Endometrium (tissue), 2 donors: Measurements from ENCODE around the gene OR6X1.
"Not testable (repeated sequence)": the region's sequence is repeated elsewhere in the genome, so short reads cannot be mapped to it uniquely, and the experiment has no call there.

Source experiments
- FAIRE-seq: peaks from 2 replicates; lab custom pipeline; 2012; peaks lifted over from hg19 to GRCh38; lab: Jason Lieb, UNC
- donor health status: control.
- donor health status: control.

Gene OR6X1

GRCh38 chr11:123753110-123753509, 1.2 kb downstream of the OR6X1 start:
- FAIRE-seq = no peak

DNA sequence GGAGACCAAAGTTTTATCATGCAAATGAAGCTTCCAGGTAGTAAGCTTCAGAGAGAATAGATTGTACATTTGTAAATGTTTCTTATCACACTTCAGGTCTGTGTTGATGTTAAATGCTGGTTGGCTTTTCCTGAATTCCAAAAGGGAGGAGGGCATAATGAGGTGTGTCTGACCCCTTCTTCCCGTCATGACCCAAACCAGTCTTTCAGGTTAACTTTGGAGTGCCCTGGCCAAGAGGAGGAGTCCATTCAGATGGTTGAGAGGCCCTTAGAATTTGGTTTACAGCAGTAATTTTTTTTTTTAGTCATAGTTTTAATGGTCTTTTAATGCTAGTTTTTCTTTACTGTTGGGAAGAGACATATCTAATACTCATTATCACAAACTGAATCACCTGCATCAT, 2.5 kb downstream of the OR6X1 start:
- FAIRE-seq = no peak

GRCh38 chr11:123748349-123748748, 6.0 kb downstream of the OR6X1 start:
- not testable (repeated sequence) for FAIRE-seq

DNA sequence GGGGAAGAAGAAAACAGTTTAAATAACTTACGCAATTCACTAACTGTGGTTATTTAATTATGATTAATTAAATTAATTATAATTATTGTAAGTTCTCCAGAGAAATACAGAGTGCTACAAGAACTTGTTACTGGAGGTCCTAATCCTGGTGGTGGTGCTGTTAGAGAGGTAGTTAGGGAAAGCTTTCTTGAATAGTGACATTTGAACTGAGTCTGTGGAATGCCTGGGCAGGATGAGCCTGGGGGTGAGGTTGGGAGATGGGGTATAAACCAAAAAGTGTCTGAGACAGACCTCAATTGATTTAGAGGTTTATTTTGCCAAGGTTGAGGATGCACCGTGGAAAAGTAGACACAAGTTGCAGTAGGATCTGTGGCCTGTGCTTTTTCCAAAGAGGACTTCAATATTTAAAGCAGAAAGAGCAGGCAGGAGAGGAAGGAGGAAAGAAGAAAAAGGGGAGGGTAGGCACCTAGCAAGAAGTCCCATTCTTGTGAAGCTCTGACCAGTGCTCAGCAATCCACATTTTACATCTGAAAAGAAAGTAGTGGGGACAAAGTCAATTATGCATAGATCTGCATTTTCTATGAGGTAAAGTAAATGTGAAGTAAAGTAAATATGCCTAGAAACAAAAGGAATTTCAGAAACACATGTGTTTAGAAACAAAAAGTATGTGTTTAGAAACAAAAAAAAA, 8.4 kb downstream of the OR6X1 start:
- no peak for FAIRE-seq

DNA sequence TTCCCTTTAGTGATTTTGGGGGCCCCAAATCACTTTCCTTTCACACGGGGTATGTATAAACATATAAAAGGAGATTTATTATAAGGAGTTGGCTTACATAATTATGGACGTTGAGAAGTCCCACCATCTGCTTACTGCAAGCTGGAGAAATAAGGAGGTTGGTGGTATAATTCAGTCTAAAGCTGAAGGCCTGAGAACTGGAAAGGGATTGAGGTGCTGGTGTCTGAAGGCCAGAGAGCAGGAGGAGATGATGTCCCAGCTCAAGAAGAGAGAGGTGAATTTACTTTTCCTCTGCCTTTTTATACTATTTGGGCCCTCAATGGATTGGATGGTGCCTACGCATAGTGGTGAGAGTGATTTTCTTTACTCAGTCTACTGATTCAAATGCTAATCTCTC, 11.6 kb downstream of the OR6X1 start:
- no peak for FAIRE-seq

GRCh38 chr11:123742031-123742723, 12.1 kb downstream of the OR6X1 start:
- no peak for FAIRE-seq

GRCh38 chr11:123741159-123742030, 12.9 kb downstream of the OR6X1 start, which contains the start of gene ZNF202:
ZNF202 (minus strand) TSS chr11:123741660; CDS start chr11:123730888, 10,772 bp downstream.
- FAIRE-seq = no peak

DNA sequence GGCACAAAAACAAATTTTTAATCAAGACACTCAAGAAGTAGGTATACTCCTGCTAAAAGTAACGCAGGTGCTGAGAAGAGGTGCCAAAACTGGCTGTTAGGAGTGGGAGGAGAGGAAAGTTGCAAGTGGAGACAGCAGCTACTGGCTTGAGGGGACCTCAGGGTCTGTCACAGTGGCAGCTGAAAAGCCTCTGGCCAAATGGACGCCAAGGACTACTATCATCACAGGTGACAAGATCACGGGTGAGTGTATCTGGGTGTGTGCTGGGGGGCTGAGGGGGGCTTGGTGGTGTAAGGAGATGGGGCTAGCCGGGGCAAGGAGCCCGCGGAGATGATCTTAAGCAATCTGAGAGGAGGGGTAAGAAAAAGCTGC, 13.5 kb downstream of the OR6X1 start:
- FAIRE-seq = no peak

- no peak for FAIRE-seq
Observed at GRCh38 chr11:123738374-123738773, 15.9 kb downstream of the OR6X1 start.

DNA sequence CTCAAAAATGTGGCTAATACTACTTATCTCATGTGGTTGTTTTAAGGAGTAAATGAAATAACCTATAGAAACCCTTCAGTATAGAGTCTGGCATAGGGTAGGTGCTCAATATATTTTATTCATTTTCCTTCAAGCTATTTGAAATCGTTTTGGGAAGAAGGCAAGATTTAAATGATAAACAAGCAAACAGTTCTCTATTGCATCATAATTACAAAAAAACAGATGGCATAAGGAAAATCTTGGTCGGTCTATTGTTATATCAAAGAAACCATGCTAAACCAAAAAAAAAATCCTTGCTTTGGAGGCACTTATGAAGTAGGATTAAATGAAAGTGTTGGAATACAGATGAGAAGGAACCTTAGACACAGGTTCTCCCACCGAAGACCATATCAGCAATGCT, 17.5 kb downstream of the OR6X1 start:
- no peak for FAIRE-seq

GRCh38 chr11:123729602-123730001, 24.7 kb downstream of the OR6X1 start:
- no peak for FAIRE-seq

- no peak for FAIRE-seq
Observed at GRCh38 chr11:123725995-123726655, 28.2 kb downstream of the OR6X1 start.

GRCh38 chr11:123719452-123719851, 34.9 kb downstream of the OR6X1 start:
- FAIRE-seq = no peak

DNA sequence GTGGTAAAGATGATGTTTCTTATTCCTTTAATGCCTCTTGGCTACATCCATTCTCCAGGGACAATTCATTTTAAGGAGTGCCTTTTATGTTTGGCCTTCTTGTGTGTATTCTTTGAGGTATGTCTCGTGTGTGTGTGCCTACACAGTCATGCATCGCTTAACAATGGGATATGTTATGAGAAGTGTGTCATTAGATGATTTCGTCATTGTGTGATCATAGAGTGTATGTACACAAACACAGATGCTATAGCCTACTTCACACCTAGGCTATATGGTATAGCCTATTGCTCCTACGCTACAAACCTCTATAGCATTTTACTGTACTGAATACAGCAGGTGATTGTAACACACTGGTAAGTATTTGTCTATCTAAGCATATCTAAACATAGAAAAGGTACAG, 35.8 kb downstream of the OR6X1 start:
- FAIRE-seq = no peak

- FAIRE-seq = no peak
Observed at GRCh38 chr11:123718063-123718462, 36.3 kb downstream of the OR6X1 start.

DNA sequence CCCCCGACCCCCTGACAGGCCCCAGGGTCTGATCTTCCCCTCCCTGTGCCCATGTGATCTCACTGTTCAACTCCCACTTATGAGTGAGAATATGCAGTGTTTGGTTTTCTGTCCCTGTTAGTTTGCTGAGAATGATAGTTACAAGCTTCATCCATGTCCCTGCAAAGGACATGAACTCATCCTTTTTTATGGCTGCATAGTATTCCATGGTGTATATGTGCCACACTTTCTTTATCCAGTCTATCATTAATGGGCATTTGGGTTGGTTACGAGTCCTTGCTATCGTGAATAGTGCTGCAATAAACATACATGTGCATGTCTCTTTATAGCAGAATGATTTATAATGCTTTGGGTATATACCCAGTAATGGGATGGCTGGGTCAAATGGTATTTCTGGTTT, 41.7 kb downstream of the OR6X1 start:
- not testable (repeated sequence) for FAIRE-seq

- FAIRE-seq = peak; percentile 83
Observed at GRCh38 chr11:123707606-123708205, 46.6 kb downstream of the OR6X1 start.

DNA sequence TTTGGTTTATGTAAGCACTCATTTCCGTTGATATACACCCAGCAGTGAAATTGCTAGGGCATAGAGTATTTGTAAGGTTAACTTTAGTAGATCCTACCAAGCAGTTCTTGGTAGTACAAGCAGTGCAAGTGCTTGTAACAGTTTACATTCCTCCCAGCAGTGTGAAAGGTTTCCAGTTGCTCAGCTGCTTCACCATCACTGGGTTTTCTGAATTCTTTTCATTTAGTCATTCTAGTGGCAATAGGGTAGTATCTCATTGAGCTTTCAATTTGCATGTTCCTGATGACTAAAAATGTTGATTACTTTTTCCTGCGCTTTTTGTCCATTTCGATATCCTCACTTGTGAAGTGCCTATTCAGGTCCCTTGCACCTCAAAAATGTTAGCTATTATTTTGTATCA, 47.1 kb downstream of the OR6X1 start:
- FAIRE-seq = no peak

DNA sequence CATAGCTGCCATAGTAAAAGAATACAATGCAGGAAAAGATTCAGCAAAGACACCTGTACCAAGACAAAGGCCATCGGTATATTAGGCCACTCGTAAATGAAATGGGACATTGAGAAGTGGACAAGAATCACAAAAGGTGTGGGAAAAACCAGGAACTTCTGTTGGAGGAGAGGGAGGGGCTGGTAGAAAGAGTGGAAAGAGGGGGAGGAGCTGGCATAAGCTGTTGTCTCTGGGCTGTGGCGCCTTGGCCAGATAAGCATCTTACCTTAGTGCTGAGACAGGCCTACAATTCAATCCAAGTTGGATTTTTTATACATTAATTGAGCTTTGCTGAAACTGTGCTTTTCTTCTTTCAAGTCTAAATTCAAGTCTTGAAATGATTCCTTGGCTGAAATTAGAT, 50.0 kb downstream of the OR6X1 start:
- FAIRE-seq = no peak
